ENCODE results near the gene GIMD1.

GIMD1 gene

DNA sequence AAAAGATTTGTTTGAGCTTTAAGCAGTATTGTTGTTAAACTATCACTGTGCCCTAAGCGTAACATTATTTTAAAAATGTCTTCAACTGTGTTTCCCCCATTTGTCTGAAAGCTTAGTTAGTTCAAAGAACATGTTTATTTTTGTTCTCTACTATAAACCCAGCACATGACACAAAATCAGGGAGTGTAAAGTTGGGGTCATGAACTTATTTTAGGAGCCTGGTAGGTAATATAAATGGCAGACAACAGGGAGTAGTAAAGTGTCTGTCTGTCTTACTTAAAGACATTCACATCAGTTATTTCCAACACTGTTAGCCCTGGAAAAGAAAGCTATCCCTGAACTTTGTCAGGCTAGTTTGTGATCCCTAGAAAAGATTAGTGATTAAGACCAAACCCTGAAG, 48.3 kb downstream of the GIMD1 start:
- H3K27me3 Mint-ChIP-seq (ENCODE audit: low read depth) = no peaks in the 10 kb centered on the region
- peaks cover 22% of the 10 kb centered on the region for H3K36me3 Mint-ChIP-seq (ENCODE audit: low read depth)
- H3K4me1 Mint-ChIP-seq = peaks cover 4% of the 10 kb centered on the region
- no peaks in the 10 kb centered on the region for H3K9me3 Mint-ChIP-seq
- peak overlapping the region in 1 of 3 experiments; percentile 34 for H3K4me3 Mint-ChIP-seq
- peak overlapping the region; percentile 52 to 94 (median 74) for H3K27ac Mint-ChIP-seq
- TF ChIP-seq, protein P1, sequence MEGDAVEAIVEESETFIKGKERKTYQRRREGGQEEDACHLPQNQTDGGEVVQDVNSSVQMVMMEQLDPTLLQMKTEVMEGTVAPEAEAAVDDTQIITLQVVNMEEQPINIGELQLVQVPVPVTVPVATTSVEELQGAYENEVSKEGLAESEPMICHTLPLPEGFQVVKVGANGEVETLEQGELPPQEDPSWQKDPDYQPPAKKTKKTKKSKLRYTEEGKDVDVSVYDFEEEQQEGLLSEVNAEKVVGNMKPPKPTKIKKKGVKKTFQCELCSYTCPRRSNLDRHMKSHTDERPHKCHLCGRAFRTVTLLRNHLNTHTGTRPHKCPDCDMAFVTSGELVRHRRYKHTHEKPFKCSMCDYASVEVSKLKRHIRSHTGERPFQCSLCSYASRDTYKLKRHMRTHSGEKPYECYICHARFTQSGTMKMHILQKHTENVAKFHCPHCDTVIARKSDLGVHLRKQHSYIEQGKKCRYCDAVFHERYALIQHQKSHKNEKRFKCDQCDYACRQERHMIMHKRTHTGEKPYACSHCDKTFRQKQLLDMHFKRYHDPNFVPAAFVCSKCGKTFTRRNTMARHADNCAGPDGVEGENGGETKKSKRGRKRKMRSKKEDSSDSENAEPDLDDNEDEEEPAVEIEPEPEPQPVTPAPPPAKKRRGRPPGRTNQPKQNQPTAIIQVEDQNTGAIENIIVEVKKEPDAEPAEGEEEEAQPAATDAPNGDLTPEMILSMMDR (IDR thresholded peaks at IDR 0.05; ENCODE audit: unreplicated experiment in 3 of 3) = no peak

DNA sequence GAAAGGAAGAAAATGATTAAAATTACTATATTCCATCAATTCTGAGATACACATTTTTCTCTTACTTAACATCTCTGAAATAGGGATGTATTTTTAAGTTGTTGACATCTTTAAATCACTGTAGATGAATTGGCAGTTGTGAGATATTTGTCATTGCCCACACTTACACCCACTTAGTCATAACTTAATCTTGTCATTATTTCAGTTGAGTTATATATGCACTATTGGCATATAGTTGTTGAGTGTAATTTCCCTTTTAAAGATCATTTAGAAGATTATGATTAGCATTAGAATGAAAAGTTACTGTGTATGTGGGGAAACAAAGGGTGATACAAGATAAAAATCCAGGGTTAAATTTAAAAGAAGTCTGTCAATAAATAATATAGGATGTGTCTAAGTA, 50.1 kb downstream of the GIMD1 start:
- Mint-ChIP-seq H3K27me3 (ENCODE audit: low read depth) (no peaks in the 10 kb centered on the region), H3K27ac (peak overlapping the region in 1 of 3 experiments; percentile 56)
- TF ChIP-seq, protein P1 (IDR thresholded peaks at IDR 0.05; ENCODE audit: unreplicated experiment in 3 of 3) = no peak

DNA sequence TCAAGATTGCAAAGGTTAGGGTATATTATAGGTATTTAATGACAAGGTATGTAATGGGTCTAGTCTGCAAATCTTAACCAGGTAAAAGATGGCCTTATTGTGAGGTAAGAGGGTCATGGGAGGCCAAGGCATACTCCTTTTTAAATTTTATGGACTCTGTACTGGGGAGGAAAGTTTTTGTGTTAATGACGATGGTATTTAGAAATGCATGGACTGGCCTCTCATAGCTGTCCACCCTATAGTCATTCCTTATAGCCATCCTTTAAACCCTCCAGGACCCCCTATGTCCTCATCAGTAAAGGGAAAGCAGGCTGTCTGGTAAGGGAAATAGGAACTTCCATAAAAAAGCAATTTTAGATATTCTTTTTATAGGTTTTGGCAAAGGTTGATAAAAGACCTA, 50.8 kb downstream of the GIMD1 start:
- peaks cover 22% of the 10 kb centered on the region for H3K36me3 Mint-ChIP-seq (ENCODE audit: low read depth)
- H3K4me3 Mint-ChIP-seq = no peak overlapping the region
- no peak overlapping the region for H3K27ac Mint-ChIP-seq
- no peaks in the 10 kb centered on the region for H3K9me3 Mint-ChIP-seq
- no peaks in the 10 kb centered on the region for H3K27me3 Mint-ChIP-seq (ENCODE audit: low read depth)
- peaks cover 22% of the 10 kb centered on the region for H3K4me1 Mint-ChIP-seq
- TF ChIP-seq, protein P1 (IDR thresholded peaks at IDR 0.05; ENCODE audit: unreplicated experiment in 3 of 3) = no peak

More for the DNA sequence above, 50.1 kb downstream of the GIMD1 start:
- no peaks in the 10 kb centered on the region for H3K9me3 Mint-ChIP-seq
- peak overlapping the region in 2 of 3 experiments; percentile 9 to 28 for H3K4me3 Mint-ChIP-seq
- H3K4me1 Mint-ChIP-seq = peaks cover 16% of the 10 kb centered on the region
- H3K36me3 Mint-ChIP-seq (ENCODE audit: low read depth) = peaks cover 22% of the 10 kb centered on the region

DNA sequence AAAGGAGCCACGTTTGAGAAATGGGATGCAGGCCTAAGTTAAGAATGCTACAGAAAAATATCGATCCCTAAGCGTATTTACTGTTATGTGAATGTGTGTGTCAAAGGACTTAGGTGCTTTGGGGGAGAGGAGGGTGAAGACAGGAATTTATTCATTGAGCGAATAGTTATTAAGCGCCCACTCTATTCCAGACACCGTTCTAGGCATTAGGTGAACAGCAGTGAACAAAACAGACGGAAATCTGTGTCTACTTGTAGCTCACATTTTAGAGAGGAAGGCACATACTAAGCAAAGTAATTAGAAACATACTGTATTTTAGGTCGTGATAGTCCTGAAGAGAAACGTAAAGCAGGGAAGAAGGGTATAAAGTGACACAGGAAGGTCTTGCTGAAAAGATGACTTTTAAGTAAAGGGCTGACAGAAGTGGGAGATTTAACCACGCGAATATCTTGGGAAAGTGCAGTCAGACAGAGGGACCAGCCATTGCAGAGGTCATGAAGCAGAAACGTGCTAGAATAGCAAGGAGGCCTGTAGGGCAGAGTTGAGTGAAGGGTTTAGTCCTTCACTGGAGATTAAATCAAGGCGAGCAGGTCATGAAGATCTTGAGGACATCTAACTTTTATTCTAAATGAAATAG, 51.7 kb downstream of the GIMD1 start:
- no peak overlapping the region for H3K27ac Mint-ChIP-seq
- H3K27me3 Mint-ChIP-seq (ENCODE audit: low read depth) = no peaks in the 10 kb centered on the region
- H3K4me1 Mint-ChIP-seq = peaks cover 30% of the 10 kb centered on the region
- TF ChIP-seq, protein P1 (IDR thresholded peaks at IDR 0.05; ENCODE audit: unreplicated experiment in 3 of 3) = no peak
- H3K36me3 Mint-ChIP-seq (ENCODE audit: low read depth) = peaks cover 19% of the 10 kb centered on the region
- H3K9me3 Mint-ChIP-seq = no peaks in the 10 kb centered on the region
- no peak overlapping the region for H3K4me3 Mint-ChIP-seq

DNA sequence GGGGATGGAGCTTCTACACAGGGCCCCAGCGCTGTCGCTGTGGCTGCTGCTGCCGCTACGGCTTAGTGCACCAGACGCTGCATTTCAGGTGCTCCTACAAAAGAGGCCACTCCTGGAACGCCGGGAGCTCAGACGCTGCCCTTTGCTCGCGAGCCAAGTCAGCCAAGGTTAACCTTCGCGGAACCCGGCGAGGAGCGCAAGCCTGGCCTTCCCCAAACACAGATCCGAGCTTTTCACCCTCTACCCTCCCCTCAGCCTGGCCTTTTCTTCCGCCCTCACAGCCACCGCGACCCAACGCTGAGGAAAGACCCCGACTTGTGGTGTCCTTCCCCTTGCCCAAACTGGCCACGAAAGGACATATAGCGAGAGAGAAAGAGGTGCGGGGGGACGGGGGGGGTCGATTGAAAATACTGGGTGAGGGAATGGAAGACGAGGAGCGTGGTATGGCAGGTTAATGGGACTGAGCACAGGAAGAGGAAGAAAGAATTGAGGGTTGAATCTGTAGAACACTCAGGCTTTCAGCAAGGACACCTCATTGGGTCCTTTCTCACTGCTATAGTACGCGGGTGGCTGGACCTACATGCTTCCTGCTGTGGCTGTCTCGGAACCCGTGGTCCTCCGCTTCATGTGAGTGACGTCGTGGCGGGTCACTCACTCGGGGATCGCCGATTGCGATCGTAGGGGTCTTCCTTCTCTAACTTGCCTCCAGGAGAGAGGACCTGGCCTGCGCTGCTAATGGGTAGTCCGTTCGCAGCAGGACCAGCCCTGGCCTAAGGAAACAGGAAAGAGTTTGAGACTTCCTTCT, 52.4 kb downstream of the GIMD1 start, which contains the start of the genes AIMP1 and TBCK:
TSS of gene AIMP1 (plus strand) at position 583 of the 805 bp plus-strand sequence. CDS start 8,460 bp downstream, outside the sequence.
TSS of gene TBCK (minus strand) at position 242 of the 805 bp plus-strand sequence. CDS start 7,249 bp downstream, outside the sequence.
- no peak within 1 kb of the TSS for H3K4me3 Mint-ChIP-seq
- no peaks in the 10 kb centered on the region for H3K27me3 Mint-ChIP-seq (ENCODE audit: low read depth)
- H3K9me3 Mint-ChIP-seq = no peaks in the 10 kb centered on the region
- no peak within 1 kb of the TSS for H3K27ac Mint-ChIP-seq
- TF ChIP-seq, protein P1 (IDR thresholded peaks at IDR 0.05; ENCODE audit: unreplicated experiment in 3 of 3) = no peak
- H3K36me3 Mint-ChIP-seq (ENCODE audit: low read depth) = peaks cover 14% of the 10 kb centered on the region
- H3K4me1 Mint-ChIP-seq = peaks cover 30% of the 10 kb centered on the region

All from nephron (organoid).